ENCODE data around the gene CTDSPL2. TPM values are rescaled to one million over a fixed set of nuclear protein-coding genes. Genes with fewer than 3 reads are reported as not detected.

CTDSPL2 gene
- total and polyA plus RNA-seq, 2 of the 8 experiments (the other 6 are each of a cell fraction or from before 2014, with no cell fraction given) = 25.2 to 64.7 TPM

DNA sequence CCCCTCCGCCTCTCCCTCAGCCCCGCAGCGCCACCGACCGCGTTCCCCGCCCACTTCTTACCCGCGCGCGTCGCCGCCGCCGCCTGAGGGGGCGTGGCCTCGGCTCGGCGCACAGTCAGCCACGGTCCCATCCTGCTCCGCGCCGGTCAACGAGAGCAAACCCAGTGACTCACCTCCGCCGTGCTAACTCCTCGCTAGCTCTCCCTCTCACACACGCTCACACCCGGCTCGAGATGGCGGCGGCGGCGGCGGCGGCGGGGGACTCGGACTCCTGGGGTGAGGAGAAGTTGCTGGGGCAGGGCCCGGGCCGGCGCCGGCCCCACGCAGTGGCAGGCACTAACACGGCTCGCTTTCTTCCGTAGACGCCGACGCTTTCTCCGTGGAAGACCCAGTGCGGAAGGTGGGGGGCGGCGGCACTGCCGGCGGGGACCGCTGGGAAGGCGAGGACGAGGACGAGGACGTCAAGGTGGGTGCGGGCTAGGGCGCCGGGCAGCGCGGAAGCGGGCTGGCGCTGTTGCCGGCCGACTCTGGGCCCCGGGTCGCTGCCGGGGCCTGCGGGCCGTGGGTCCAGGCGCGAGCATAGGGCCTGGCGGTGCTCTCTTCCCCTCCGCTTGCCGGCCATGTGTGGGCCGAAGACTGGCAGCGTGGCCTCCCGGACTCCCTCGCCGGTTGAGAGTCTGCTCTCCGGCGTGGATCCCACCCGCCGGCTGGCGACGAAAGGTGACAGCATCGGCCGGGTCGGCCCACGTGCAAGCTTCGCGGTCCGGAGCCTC lies 109.7 kb downstream of the CTDSPL2 start, which contains the start of gene EIF3J (continued):
- TF ChIP-seq SRF (IDR thresholded peaks at IDR 0.05; ENCODE audit: low read depth, low read length) (no peak), SUZ12 (IDR thresholded peaks at IDR 0.05; ENCODE audit: low read length) (no peak), YY1 (IDR thresholded peaks at IDR 0.05; ENCODE audit: low read depth, low read length) (0 out of 2 replicates have a peak, but pooled peaks have one; percentile 5), SAP30 (IDR thresholded peaks at IDR 0.05; ENCODE audit: insufficient read depth, insufficient replicate concordance, low read length) (no peak), TEAD4 (IDR thresholded peaks at IDR 0.05; ENCODE audit: low read depth, low read length) (no peak), SIN3A (conservative IDR thresholded peaks at IDR 0.05 in 1 of 2, IDR thresholded peaks at IDR 0.05 in 1 of 2; ENCODE audit: low read depth in 1 of 2, low read length in 2 of 2) (peak in 1 of 2 experiments; percentile 83; a peak in 1 of 4 replicates)
- TF ChIP-seq, protein P1, sequence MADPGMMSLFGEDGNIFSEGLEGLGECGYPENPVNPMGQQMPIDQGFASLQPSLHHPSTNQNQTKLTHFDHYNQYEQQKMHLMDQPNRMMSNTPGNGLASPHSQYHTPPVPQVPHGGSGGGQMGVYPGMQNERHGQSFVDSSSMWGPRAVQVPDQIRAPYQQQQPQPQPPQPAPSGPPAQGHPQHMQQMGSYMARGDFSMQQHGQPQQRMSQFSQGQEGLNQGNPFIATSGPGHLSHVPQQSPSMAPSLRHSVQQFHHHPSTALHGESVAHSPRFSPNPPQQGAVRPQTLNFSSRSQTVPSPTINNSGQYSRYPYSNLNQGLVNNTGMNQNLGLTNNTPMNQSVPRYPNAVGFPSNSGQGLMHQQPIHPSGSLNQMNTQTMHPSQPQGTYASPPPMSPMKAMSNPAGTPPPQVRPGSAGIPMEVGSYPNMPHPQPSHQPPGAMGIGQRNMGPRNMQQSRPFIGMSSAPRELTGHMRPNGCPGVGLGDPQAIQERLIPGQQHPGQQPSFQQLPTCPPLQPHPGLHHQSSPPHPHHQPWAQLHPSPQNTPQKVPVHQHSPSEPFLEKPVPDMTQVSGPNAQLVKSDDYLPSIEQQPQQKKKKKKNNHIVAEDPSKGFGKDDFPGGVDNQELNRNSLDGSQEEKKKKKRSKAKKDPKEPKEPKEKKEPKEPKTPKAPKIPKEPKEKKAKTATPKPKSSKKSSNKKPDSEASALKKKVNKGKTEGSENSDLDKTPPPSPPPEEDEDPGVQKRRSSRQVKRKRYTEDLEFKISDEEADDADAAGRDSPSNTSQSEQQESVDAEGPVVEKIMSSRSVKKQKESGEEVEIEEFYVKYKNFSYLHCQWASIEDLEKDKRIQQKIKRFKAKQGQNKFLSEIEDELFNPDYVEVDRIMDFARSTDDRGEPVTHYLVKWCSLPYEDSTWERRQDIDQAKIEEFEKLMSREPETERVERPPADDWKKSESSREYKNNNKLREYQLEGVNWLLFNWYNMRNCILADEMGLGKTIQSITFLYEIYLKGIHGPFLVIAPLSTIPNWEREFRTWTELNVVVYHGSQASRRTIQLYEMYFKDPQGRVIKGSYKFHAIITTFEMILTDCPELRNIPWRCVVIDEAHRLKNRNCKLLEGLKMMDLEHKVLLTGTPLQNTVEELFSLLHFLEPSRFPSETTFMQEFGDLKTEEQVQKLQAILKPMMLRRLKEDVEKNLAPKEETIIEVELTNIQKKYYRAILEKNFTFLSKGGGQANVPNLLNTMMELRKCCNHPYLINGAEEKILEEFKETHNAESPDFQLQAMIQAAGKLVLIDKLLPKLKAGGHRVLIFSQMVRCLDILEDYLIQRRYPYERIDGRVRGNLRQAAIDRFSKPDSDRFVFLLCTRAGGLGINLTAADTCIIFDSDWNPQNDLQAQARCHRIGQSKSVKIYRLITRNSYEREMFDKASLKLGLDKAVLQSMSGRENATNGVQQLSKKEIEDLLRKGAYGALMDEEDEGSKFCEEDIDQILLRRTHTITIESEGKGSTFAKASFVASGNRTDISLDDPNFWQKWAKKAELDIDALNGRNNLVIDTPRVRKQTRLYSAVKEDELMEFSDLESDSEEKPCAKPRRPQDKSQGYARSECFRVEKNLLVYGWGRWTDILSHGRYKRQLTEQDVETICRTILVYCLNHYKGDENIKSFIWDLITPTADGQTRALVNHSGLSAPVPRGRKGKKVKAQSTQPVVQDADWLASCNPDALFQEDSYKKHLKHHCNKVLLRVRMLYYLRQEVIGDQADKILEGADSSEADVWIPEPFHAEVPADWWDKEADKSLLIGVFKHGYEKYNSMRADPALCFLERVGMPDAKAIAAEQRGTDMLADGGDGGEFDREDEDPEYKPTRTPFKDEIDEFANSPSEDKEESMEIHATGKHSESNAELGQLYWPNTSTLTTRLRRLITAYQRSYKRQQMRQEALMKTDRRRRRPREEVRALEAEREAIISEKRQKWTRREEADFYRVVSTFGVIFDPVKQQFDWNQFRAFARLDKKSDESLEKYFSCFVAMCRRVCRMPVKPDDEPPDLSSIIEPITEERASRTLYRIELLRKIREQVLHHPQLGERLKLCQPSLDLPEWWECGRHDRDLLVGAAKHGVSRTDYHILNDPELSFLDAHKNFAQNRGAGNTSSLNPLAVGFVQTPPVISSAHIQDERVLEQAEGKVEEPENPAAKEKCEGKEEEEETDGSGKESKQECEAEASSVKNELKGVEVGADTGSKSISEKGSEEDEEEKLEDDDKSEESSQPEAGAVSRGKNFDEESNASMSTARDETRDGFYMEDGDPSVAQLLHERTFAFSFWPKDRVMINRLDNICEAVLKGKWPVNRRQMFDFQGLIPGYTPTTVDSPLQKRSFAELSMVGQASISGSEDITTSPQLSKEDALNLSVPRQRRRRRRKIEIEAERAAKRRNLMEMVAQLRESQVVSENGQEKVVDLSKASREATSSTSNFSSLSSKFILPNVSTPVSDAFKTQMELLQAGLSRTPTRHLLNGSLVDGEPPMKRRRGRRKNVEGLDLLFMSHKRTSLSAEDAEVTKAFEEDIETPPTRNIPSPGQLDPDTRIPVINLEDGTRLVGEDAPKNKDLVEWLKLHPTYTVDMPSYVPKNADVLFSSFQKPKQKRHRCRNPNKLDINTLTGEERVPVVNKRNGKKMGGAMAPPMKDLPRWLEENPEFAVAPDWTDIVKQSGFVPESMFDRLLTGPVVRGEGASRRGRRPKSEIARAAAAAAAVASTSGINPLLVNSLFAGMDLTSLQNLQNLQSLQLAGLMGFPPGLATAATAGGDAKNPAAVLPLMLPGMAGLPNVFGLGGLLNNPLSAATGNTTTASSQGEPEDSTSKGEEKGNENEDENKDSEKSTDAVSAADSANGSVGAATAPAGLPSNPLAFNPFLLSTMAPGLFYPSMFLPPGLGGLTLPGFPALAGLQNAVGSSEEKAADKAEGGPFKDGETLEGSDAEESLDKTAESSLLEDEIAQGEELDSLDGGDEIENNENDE (IDR thresholded peaks at IDR 0.05; ENCODE audit: insufficient replicate concordance, low read length) = no peak
